K562 (cell line): Measurements from ENCODE around the gene NLRP5. TPM values are rescaled to one million over a fixed set of nuclear protein-coding genes. Genes with fewer than 3 reads are reported as not detected.
A peak's percentile ranks its signal among the peaks of the same experiment; 100 is the strongest.
"Not testable (repeated sequence)": the region's sequence is repeated elsewhere in the genome, so short reads cannot be mapped to it uniquely, and the experiment has no call there.

ENCODE experiments used
- ATAC-seq: fragments of 200-7000 bp; cut with Tn5 transposase; 3 replicates; pipeline ENCODE4 v1.9.1; 2020; ENCODE audit warnings: moderate library complexity
- BruUV-seq: library from RNA; stranded (reverse); fragments of 400-500 nt; replicated peaks from 2 replicates; lab custom pipeline; 2021; lab: Mats Ljungman, UMichigan
- CTCF ChIA-PET: fragments of 300-600 bp; formaldehyde crosslinking; extraction: SDS; loops from one replicate; lab custom pipeline; 2021; ENCODE audit warnings: low intra/inter-chr PET ratio; lab: Yijun Ruan, JAX
- POLR2A ChIA-PET: fragments of 300-600, 350-650 bp; sonication (Branson Sonifier 250); formaldehyde crosslinking; extraction: SDS; loops from one replicate; lab custom pipeline; 2021; ENCODE audit warnings: antibody characterized with exemption, inconsistent platforms; lab: Yijun Ruan, JAX
- DNase-seq, 4 experiments: peaks; one replicate each; pipeline versions ENCODE4 v3.0.0 to v3.0.0-alpha.2; 2011 to 2018; ENCODE audit warnings: low spot score in 3 of 4, mixed read lengths in 3 of 4; ENCODE audit errors: extremely low read depth in 1 of 4
- FAIRE-seq: peaks from 2 replicates; lab custom pipeline; 2011; peaks lifted over from hg19 to GRCh38; lab: Jason Lieb, UNC
- H2AFZ ChIP-seq: 2 replicates; pipeline ENCODE4 v1.6.0; 2011; ENCODE audit warnings: low read depth, low read length, control low read depth, inconsistent platforms
- H3K27ac ChIP-seq: fragments of 200-600 bp; 3 replicates; pipeline ENCODE4 v1.8.0; 2011; ENCODE audit warnings: low read depth, mild to moderate bottlenecking, control low read depth, inconsistent platforms, low read length, moderate library complexity, mixed read lengths; ENCODE audit errors: extremely low read depth
- H3K27me3 ChIP-seq, 2 experiments: fragments of 300-600 bp in 1 of 2; 2 replicates in 1 of 2; 3 replicates in 1 of 2; pipeline versions ENCODE4 v1.6.0 to v1.8.0; 2011; ENCODE audit warnings: inconsistent platforms in 2 of 2, low read length in 2 of 2, mild to moderate bottlenecking in 1 of 2, mixed read lengths in 1 of 2, moderate library complexity in 1 of 2; ENCODE audit not compliant: control insufficient read depth in 2 of 2, insufficient read depth in 2 of 2
- H3K36me3 ChIP-seq: fragments of 300-600 bp; 3 replicates; pipeline ENCODE4 v1.8.0; 2011; ENCODE audit warnings: mild to moderate bottlenecking, low read length, inconsistent platforms; ENCODE audit not compliant: control insufficient read depth, insufficient read depth
- H3K4me1 ChIP-seq, 2 experiments: fragments of 200-600 bp in 1 of 2; replicated peaks in 1 of 2; 2 replicates in 1 of 2; 3 replicates in 1 of 2; pipeline versions ENCODE4 v1.5.1 to v1.8.0; 2011; ENCODE audit warnings: inconsistent platforms in 2 of 2, low read length in 2 of 2, mild to moderate bottlenecking in 1 of 2, mixed read lengths in 1 of 2, moderate library complexity in 1 of 2; ENCODE audit not compliant: control insufficient read depth in 2 of 2, insufficient read depth in 2 of 2
- H3K4me2 ChIP-seq: 2 replicates; pipeline ENCODE4 v1.6.1; 2011; ENCODE audit warnings: low read length, control low read depth, inconsistent platforms, mixed read lengths; ENCODE audit not compliant: insufficient read depth
- H3K4me3 ChIP-seq: fragments of 200-600 bp; sonication (generic), shearing (Covaris generic); 2 replicates; pipeline ENCODE4 v1.5.1; 2016; ENCODE audit warnings: control low read depth, inconsistent platforms
- H3K79me2 ChIP-seq: fragments of 200-600 bp; 3 replicates; pipeline ENCODE4 v1.8.0; 2011; ENCODE audit warnings: low read length, inconsistent platforms; ENCODE audit not compliant: control insufficient read depth, insufficient read depth
- H3K9ac ChIP-seq, 2 experiments: 2 replicates each; pipeline versions ENCODE4 v1.6.0 to v1.6.1; 2011; ENCODE audit warnings: low read depth in 2 of 2, low read length in 2 of 2, control low read depth in 1 of 2, inconsistent platforms in 1 of 2, mild to moderate bottlenecking in 1 of 2, mixed read lengths in 1 of 2; ENCODE audit not compliant: insufficient read depth in 1 of 2
- H3K9me1 ChIP-seq: one replicate; pipeline ENCODE4 v1.6.0; 2011; ENCODE audit warnings: inconsistent platforms, mild to moderate bottlenecking, low read length, moderate library complexity; ENCODE audit not compliant: control insufficient read depth, insufficient read depth
- H3K9me3 ChIP-seq: replicated peaks from 2 replicates; pipeline ENCODE4 v1.5.1; 2011; ENCODE audit warnings: low read depth, low read length, inconsistent platforms; ENCODE audit not compliant: control insufficient read depth, insufficient read depth
- H4K20me1 ChIP-seq: replicated peaks from 2 replicates; pipeline ENCODE4 v1.6.1; 2011; ENCODE audit warnings: low read length, inconsistent platforms, mixed read lengths; ENCODE audit not compliant: control insufficient read depth, insufficient read depth
- HDAC3 ChIP-seq: fragments of 450-650 bp; IDR thresholded peaks from 2 replicates; pipeline ENCODE4 v1.6.1; 2018; ENCODE audit warnings: borderline replicate concordance, mild to moderate bottlenecking, moderate library complexity; ENCODE audit not compliant: partially characterized antibody
- HMG20A ChIP-seq: fragments of 450-650 bp; formaldehyde crosslinking; conservative IDR thresholded peaks from 2 replicates; pipeline ENCODE4 v1.4.0; 2020; ENCODE audit warnings: mild to moderate bottlenecking, mixed read lengths
- POLR2G ChIP-seq: fragments of 200-400 bp; formaldehyde crosslinking; IDR thresholded peaks from 2 replicates; pipeline ENCODE4 v1.6.1; 2017; ENCODE audit warnings: low read depth, mild to moderate bottlenecking, antibody characterized with exemption, low read length, moderate library complexity
- RBFOX2 ChIP-seq: fragments of 200-400 bp; formaldehyde crosslinking; IDR thresholded peaks from 2 replicates; pipeline ENCODE4 v1.6.1; 2017; ENCODE audit warnings: low read depth, mild to moderate bottlenecking, low read length, moderate library complexity
- ZNF551 ChIP-seq: fragments of 250-450 bp; sonication (Bioruptor Pico); IDR thresholded peaks from 2 replicates; pipeline ENCODE4 v1.5.0; 2021; ENCODE audit warnings: mild to moderate bottlenecking, moderate library complexity
- WGBS: fragments of 100-300 bp; shearing (Covaris generic); methylation state at CpG from one replicate; pipeline ENCODE4 v1.1.6; 2016; ENCODE audit warnings: low coverage, mixed read lengths; ENCODE audit not compliant: insufficient coverage; ENCODE audit errors: missing lambda C conversion rate; 5-methylcytosine and 5-hydroxymethylcytosine counted together
- in situ Hi-C: fragments of 300-500 bp; cut with MboI; formaldehyde crosslinking; loops from 4 replicates; pipeline ENCODE4 v1.15.0; 2018; ENCODE audit warnings: inconsistent platforms, mixed read lengths
- intact Hi-C: fragments of 100-400 bp; cut with micrococcal nuclease; formaldehyde crosslinking; loops from 2 replicates; pipeline ENCODE4 v1.14.2; 2022
- polyA plus RNA-seq, 8 experiments: library from polyadenylated mRNA; depleted of rRNA in 4 of 8; stranded (reverse) in 5 of 8; unstranded in 3 of 8; fragments of >200 nt; fragmentation: Nextera tagmentation in 2 of 8; fragmentation: Illumina TruSeq in 1 of 8; extraction: Ambion mirVana in 2 of 8; extraction: Trizol in 1 of 8; gene quantifications; 2 replicates each; pipeline versions ENCODE4 v1.2.1 to v1.2.3, GENCODE V29; 2011 to 2014; ENCODE audit warnings: inconsistent platforms in 1 of 8, missing spikeins in 1 of 8
- total RNA-seq, 7 experiments: library from RNA; depleted of rRNA in 6 of 7; stranded (reverse); fragments of >200 nt in 6 of 7; fragmentation: Illumina TruSeq in 2 of 7; extraction: Trizol in 2 of 7; gene quantifications; 2 replicates each; pipeline versions ENCODE4 v1.2.1 to v1.2.3, GENCODE V29; 2011 to 2021; ENCODE audit warnings: low replicate concordance in 1 of 7
- TF ChIP-seq, protein P1 (sequence below), 2 experiments: IDR thresholded peaks; 2 replicates each; pipeline ENCODE4 v1.6.1; 2011; ENCODE audit warnings: borderline replicate concordance in 1 of 2, control low read depth in 1 of 2, low read depth in 1 of 2, low read length in 1 of 2, mild to moderate bottlenecking in 1 of 2, mixed read lengths in 1 of 2, moderate library complexity in 1 of 2; ENCODE audit not compliant: insufficient read depth in 1 of 2, insufficient read length in 1 of 2, poor library complexity in 1 of 2, severe bottlenecking in 1 of 2; ENCODE audit errors: extremely low read depth in 1 of 2

NLRP5 gene
- total and polyA plus RNA-seq, 9 of the 15 experiments (the other 6 are each of a cell fraction or from before 2014, with no cell fraction given), result 0.04 to 0.07 TPM; not detected in 7

DNA sequence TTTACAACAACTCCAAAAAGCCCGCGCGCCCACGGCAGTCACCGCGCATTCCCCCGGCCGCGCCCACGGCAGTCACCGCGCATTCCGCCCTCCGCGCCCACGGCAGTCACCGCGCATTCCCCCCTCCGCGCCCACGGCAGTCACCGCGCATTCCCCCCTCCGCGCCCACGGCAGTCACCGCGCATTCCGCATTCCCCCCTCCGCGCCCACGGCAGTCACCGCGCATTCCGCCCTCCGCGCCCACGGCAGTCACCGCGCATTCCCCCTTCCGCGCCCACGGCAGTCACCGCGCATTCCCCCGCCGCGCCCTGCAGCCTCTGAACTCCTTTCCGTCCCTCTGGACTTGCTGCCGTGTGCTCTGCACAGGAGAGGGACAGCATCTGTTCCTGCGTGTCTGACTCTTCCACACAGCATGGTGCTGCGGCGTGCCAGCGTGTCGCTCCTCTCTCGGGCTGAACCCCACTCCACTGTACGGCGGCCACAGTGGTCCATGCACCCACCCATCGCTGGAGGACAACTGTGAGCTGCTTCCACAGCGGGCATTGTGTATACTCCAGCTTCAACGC lies 119.3 kb downstream of the NLRP5 start:
- FAIRE-seq, H2AFZ ChIP-seq, H3K4me2 ChIP-seq, CTCF ChIA-PET, H3K27me3 ChIP-seq, H3K9me3 ChIP-seq, H4K20me1 ChIP-seq, BruUV-seq, DNase-seq, intact Hi-C loops, H3K9ac ChIP-seq, in situ Hi-C loops, POLR2A ChIA-PET, H3K27ac ChIP-seq, H3K4me3 ChIP-seq, ATAC-seq, H3K9me1 ChIP-seq: not testable (repeated sequence)
- Histone ChIP-seq H3K4me1 (peaks cover 4 to 47% of the 10 kb centered on the region in 2 experiments; a peak in 3 of 5 replicates), H3K79me2 (peaks cover 91% of the 10 kb centered on the region), H3K36me3 (peaks cover 62% of the 10 kb centered on the region)
- 99% methylated on average over 21 of the region's 61 CpGs for WGBS

DNA sequence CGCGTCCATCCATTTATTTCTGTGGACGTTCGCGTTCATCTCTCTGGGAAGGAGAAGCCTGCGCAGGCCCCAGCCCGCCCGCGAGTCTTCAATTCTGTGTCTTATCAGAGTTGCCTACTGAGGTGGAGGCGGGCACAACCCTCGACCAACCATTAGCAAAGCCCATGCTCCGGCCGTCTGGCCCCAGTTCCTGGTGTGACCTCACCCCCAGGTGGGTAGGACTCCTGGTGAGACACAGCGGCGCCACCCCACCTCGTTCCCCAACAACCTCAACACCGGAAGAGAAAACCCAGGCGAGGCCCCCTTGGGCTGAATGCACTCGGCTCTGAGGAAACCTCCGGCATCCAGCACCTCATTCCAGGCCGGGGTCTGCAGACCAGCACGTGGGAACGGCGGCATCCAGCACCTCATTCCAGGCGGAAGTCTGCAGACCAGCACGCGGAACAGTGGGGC lies 119.8 kb downstream of the NLRP5 start:
- no TSS peak for BruUV-seq
- Histone ChIP-seq H3K9me3 (peaks cover 4% of the 10 kb centered on the region; the same call in 1 of the 2 replicates), H3K27me3 (no peaks in the 10 kb centered on the region), H3K4me2 (no peak overlapping the region), H4K20me1 (no peaks in the 10 kb centered on the region; the same call in 1 of the 2 replicates), H3K27ac (no peak overlapping the region), H3K79me2 (peaks cover 91% of the 10 kb centered on the region), H2AFZ (no peak overlapping the region), H3K4me1 (peaks cover 8 to 52% of the 10 kb centered on the region in 2 experiments; a peak in 3 of 5 replicates), H3K4me3 (no peak overlapping the region), H3K9me1 (peaks cover 3% of the 10 kb centered on the region), H3K9ac (no peak overlapping the region; a peak in 1 of 4 replicates), H3K36me3 (peaks cover 58% of the 10 kb centered on the region)
- FAIRE-seq (no peak), ATAC-seq (no peak), DNase-seq (no peak)
- ChIA-PET POLR2A (interaction anchor here (0.7 kb wide), 1 partner anchor 17 kb away, joined by 3 read pairs; no protein-coding TSS in a partner anchor), CTCF (no interaction called here)
- in situ Hi-C loops (no loop called here), intact Hi-C loops (no loop called here)
- TF ChIP-seq HDAC3 (no peak), ZNF551 (CRISPR knock-in tag) (no peak), POLR2G (peak; percentile 50), HMG20A (CRISPR knock-in tag) (no peak), RBFOX2 (peak; percentile 35; the same call in 1 of the 2 replicates)
- TF ChIP-seq, protein P1, sequence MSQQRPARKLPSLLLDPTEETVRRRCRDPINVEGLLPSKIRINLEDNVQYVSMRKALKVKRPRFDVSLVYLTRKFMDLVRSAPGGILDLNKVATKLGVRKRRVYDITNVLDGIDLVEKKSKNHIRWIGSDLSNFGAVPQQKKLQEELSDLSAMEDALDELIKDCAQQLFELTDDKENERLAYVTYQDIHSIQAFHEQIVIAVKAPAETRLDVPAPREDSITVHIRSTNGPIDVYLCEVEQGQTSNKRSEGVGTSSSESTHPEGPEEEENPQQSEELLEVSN (IDR thresholded peaks at IDR 0.05; ENCODE audit: borderline replicate concordance in 1 of 2, extremely low read depth in 1 of 2, insufficient read depth in 1 of 2, insufficient read length in 1 of 2, low read depth in 1 of 2, low read length in 1 of 2, poor library complexity in 1 of 2, severe bottlenecking in 1 of 2), result no peak
- 96% methylated on average over 24 of the region's 27 CpGs for WGBS
